HG02970 (cell line): ENCODE data around the gene FCER2.
"Not testable (repeated sequence)": the region's sequence is repeated elsewhere in the genome, so short reads cannot be mapped to it uniquely, and the experiment has no call there.

Experiments used
- ATAC-seq: cut with Tn5 transposase; IDR thresholded peaks from one replicate; pipeline ENCODE4 v1.9.1; 2021; ENCODE audit warnings: mild to moderate bottlenecking, moderate library complexity, moderate number of reproducible peaks; ENCODE audit not compliant: unreplicated experiment, low FRiP score

Gene FCER2, protein sequence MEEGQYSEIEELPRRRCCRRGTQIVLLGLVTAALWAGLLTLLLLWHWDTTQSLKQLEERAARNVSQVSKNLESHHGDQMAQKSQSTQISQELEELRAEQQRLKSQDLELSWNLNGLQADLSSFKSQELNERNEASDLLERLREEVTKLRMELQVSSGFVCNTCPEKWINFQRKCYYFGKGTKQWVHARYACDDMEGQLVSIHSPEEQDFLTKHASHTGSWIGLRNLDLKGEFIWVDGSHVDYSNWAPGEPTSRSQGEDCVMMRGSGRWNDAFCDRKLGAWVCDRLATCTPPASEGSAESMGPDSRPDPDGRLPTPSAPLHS

DNA sequence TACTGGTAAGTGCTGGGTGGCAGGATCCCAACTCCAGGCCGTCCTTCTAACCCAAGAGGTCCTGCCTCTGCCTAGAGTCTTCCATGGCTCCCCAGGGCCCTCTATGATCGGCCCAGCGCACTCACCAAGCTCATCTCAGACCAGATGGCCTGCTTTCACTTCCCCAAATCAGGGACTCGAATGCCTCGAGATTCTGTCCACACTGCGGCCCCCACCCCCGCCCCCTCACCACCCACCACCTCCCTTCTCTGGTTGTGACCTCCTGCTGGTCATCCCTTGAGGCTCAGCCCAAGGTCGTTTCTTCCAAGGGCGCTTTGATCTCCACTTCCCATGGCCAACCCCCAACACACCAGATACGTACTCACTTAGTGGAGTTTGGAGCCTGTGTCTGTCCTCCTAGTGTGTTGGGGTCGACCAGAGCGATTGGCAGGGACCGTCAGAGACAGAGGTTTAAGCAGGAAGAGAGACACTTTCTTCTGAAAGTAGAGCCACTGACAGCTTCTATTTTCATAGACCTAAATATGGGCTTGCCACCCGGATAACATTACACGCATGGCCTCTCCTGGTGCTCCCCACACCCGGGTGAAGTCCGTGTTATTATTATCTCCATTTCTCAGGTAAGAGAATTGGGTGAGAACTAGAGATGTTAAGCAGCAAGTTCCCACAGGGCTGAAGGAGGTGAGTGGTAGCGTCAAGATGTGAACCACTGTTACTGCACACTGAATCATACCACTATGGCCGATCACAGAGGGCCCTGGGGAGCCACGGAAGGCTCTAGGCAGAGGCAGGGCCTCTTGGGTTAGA, at the start of gene FCER2:
FCER2 (minus strand) TSS at position 478 of the 804 bp plus-strand sequence. CDS start 2,371 bp downstream, outside the sequence.
- peak; percentile 48 for ATAC-seq

DNA sequence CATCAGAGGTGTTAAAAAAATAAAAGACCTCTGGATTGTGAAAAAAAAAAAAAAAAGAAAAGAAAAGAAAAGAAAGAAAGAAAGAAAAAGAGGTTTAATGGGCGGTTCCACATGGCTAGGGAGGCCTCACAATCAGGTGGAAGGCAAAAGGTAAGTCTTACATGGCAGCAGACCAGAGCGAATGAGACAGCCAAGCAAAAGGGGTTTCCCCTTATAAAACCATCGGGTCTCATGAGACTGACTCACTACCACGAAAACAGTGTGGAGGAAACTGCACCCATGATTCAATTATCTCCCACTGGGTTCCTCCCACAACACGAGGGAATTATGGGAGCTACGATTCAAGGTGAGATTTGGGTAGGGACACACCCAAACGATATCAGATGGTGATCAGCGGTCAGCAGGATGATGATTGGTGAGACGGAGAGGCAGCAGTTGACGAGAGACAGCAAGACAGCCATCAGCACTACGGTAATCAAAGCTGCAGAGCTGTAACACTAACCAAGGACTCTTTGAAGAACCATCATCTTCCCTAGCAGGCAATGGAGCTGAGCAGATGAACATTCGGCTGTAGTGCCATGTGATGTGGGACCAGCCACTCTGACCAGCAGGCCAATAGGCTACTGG, 49.3 kb upstream of the FCER2 start:
- no peak for ATAC-seq

DNA sequence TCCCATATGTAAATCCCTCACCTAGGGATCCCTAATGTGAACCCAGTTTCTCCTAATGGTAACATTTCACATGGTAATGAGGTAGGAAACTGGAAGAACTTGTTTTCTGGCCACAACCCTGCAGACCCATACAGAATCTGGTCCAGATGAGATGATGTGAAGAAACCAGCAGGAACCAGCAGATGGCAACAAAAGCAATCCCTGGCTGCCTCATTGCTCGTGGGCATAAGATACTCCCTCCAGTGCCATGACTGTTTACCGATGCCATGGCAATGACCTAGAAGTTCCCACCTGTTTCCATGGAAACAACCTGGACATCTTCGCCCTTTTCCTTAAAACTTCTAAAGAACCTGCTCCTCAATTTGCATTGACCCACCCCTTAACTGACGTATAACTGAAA, 46.8 kb upstream of the FCER2 start:
- ATAC-seq: no peak

DNA sequence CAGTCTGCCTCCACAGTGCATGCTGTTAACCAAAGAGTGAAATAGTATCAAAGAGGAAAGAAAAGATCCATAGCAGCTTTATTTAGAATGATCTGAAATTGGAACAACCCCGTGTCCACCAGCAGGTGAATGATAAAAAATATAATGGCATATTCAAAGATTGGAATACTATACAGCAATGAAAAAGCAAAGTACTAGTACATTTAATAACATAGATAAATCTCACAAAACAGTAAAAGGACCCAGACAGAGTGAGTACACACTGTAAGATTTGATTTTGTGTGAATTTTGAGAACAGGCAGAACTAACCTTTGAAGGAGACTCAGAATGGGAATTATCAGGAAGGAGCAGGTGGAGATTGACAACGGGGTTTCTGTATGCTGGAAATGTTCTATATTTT, 46.2 kb upstream of the FCER2 start:
- ATAC-seq: no peak

DNA sequence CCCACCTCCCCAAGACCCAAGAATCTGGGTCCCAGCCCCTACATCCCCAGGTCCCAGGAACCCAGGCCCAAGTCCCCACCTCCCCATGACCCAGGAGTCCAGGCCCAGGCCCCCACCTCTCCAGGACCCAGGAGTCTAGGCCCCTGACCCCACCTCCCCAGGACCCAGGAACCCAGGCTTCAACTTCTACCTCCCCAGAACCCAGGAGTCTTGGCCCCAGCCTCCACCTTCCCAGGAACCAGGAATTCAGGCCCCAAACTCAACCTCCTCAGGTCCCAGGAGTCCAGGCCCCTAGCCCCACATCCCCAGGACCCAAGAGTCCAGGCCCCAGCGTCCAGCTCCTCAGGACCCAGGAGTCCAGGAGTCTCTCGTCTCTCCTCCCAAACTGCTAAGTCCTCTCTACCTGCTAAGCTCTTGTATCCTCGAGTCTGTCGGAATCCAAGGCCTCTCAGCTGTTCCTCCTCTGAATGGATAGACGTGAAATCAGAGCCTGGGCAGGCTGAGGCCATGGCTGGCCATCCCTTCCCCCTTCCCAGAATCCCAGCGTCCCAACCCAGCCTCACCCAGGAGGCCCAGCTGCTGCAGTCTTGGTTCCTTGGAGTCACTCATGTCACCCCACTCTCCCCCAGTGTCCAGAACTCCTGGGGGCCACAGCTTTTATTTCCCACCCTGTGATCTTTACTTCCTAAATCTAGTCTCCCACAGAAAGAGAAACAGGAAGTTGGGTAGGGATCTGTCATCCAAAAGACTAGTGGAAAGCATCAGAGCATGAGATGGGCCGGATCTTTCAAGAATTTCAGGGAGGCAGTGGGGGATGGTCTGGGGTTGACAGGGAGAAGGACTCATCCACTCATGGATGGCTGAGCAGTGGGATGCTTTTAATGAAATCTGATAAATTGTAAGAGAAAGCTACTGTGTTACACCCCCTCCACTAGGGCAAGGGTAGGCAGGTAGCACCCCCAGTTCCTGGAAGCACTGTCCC, 45.3 kb upstream of the FCER2 start, which contains the start of gene CD209:
CD209 (minus strand) TSS at position 632 of the 982 bp plus-strand sequence; CDS start at position 609, 23 bp downstream.
- no peak for ATAC-seq

DNA sequence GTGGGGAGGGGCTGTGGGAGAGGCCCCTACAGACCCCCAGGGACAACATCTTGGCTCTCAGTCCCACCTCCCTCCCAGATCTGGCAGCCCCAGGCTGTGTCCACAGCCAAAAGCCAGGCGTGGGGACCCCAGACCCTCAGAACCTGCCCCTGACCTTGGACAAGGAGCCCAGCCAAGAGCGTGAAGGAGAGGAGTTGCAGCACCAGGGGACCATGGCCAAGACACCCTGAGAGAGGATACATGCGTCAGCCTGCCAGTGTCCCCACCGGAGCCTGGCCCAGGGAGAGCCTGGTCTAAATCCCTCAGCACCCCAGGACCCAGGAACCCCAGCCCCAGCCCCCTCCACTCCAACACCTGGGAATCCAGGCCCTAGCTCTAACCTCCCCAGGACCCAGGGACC, 44.4 kb upstream of the FCER2 start:
- not testable (repeated sequence) for ATAC-seq

DNA sequence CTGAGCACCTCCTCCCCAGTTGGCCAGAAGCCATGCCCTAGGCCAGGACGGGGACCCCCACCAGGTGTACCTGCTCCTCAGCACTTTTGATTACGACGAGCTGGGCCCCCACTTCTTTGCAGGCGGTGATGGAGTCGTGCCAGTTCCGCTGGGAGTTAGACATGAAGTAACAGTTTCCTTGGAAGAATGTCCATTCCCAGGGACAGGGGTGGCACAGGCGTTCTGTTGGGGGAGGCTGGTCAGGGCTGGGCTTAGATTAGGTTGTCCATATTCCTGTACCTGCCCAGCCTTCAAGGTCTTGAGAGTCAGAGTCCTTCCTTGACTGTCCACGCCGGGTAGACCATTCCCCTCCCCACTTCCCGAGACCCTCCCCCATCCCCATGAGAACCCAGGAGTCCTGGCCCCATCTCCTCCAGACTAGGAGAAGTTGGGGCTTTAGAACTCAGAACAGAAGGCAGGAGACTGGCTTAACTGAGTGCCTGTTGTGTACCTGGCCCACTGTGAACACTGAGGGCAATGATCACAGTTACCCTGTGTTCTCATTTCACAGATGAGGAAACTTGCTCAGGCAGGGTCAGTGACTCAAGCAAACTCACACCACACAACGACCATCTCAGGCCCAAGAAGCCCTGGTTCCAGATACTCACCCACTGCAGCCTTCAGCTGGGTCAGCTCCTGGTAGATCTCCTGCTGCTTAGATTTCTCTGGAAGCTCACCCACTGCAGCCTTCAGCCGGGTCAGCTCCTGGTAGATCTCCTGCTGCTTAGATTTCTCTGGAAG, 43.1 kb upstream of the FCER2 start:
- no peak for ATAC-seq

DNA sequence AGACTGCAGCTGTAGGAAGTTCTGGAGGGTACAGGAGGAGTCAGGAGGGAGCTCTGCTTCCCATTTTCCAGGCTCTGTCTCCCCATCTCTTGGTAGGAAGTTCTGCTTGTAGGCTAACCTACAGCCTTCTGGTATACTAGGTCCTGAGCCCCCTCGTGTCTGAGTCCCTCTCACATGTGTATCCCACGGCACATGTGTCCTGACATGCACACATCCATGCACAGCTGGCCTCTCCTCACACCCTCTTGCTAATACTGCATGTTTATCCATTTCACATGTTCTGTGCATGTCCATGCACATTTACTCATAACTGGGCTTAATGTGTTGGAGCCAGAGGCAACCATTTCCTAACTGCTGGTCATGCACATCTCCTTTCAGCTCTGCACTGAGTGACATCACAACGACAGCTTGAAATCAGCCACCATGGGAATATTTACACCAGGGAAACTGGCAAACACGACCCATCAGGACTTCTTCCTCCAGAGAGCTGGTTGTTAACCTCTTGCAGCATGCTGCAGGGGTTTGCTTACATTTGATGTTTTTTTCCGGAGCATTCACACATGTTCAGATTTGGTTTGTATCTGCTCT, 42.4 kb upstream of the FCER2 start:
- ATAC-seq: no peak

DNA sequence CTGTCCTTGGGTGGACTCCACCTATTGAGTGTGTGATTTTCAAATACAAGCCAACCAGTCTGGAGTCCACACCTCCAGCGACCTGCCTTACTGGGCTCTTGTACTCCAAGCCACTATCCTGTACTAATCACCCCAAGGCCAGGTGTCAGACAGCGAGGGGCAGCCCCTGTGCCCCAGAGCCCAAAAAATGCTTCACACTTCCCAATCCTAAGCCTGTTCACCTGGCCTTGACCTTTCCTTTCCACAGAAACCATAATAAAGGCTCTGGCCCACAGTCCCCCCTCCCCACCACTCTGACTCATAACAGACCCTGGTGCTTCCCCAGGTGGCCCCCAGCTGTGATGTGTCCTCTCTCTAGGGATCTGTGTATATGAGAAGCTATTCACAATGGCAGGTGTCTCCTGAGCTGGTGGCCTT, 41.5 kb upstream of the FCER2 start:
- peak; percentile 57 for ATAC-seq

DNA sequence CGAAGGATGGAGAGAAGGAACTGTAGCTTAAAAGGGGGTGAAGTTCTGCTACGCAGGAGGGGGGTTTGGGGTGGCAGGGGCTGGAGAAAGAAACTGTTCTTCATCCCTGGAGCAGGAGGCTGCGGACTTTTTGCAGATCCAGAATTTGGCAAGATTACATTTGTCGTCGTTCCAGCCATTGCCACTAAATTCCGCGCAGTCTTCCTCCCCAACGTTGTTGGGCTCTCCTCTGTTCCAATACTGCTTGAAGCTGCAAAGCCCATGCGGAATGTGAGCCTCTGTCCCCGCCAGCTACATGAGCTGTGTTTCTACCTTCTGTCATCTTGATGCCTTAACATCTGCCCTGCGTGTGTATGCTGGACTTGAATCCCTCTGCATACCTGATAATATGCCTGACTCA, 41.1 kb upstream of the FCER2 start:
- no peak for ATAC-seq

DNA sequence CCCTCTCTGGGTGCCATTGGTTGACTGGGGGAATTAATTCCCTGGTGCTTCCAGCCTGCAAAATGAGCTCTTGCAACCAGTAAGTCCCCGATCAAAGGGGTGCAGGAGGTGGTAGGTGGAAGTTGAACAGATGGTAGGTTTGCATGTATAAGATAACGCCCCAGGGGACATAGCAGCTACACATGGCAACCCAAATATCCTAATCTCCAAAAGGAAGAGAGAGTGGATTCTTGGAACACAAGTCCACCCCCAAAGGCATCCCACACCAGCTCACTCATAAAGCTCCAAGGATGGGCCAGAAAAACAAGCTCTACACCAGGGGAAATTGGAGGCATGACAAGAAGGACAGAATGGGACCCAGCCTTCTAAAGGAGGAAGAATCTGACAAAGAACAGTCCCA, 40.6 kb upstream of the FCER2 start:
- no peak for ATAC-seq

DNA sequence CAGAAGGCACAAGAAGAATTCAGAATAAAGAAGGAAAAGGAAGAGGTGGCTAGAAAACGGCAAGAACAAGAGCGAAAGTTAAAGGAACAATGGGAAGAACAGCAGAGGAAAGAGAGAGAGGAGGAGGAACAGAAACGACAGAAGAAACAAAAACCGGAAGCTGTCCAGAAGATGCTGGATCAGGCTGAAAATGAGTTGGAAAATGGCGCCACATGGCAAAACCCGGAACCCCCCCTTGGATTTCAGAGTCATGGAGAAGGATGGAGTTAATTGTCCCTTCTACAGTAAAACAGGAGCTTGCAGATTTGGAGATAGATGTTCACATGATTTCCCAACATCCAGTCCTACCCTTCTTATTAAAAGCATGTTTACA, 38.7 kb upstream of the FCER2 start:
- ATAC-seq: no peak

DNA sequence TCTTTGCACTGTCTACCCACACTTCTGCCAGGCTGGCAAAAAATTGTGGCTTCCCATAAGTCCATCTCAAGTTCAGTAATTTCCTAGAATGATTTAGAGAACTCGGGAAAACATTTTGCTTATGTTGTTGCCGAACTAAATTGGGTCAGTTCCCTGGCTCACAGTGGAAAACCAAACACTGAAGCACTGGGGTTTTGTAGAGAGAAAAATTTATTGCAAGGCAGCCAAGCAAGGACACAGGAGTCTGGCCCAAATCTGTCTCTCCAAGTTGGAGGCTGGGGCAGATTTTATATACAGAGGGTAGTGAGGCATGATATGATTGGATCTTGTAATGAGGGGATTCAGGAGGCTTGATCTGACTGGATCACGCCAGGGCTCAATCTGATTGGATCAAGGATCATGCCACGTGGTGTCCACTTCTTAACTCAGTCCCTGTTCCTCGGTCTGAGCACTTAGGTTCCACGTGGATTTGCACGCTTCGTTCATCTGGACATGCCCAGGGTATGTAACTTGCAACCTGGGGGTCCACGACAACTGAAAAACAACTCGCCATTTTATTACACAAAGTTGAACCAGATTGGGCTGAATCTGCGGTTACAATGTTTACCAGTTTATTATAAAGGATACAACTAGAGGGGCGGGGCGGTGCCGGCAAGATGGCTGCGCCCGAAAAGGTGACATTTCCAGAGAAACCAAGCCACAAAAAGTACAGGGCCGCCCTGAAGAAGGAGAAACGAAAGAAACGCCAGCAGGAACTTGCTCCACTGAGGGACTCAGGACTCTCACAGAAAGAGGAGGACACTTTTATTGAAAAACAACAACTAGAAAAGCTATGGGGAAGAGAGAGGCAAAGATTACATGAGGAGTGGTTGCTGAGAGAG, 38.1 kb upstream of the FCER2 start:
- no peak for ATAC-seq

DNA sequence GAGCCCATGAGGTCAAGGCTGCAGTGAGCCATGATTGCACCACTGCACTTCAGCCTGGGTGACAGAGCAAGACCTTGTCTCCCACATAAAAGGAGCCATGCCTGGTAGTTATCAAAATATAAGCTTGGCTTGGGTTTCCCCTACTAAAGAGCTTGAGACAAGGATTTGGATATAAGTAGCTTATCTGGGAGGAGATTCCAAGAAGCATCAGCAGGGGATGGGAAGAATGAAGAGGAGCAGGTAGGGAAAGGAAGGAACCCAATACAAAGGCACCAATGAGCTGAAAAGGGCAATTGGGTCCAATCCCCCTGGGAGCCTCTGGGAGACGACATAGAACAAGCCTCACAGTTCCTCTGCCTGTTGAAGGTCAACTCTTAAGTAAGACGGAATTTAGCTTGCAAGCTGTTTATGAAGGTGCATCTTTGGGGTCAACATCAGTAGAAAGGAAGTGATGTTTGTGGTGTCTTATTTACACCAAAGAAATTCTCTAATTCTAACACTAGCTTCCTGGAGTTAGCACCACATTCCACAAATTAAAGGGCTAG, 37.4 kb upstream of the FCER2 start:
- no peak for ATAC-seq

DNA sequence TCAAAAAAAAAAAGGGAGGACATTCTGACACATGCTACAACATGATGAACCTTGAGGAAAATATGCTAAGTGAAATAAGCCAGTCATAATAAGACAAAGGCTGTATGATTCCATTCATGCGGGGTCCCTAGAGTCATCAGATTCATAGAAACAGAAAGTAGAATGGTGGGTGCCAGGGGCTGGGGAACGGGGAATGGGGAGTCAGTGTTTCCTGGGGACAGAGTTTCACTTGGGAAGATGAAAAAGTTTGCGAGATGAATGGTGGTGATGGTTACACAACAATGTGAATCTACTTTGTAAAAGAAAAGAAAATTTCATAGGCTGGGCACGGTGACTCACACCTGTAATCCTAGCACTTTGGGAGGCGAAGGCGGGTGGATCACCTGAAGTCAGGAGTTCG, 36.1 kb upstream of the FCER2 start:
- ATAC-seq: no peak

DNA sequence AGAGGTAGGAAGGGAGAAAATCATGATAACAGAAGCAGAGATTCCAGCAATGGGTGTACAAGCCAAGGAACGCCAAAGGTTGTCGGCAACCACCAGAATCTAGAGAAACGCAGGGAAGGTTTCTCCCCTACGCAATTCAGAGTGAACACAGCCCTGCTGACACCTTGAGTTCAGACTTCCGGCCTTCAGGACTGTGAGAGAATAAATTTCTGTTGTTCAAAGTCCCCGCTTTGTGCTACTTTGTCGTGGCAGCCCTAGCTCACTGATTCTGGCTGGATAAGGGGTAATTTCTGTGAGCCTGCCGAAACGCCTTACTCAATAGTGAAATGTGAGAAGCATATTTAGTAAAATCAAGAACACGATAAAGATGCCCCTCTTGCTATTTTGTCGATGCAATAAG, 35.3 kb upstream of the FCER2 start:
- ATAC-seq: no peak

DNA sequence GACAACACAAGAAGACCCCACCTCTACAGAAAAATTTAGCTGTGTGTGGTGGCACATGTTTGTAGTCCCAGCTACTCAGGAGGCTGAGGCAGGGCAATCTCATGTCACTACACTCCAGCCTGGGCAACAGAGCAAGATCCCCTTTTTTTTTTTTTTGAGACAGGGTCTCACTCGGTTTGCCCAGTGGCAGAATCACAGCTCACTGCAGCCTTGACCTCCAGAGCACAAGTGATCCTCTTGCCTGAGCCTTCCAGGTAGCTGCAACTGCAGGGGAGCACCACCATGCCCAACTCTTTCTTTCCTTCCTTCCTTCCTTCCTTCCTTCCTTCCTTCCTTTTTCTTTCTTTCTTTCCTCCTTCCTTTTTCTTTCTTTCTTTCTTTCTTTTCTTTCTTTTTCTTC, 34.2 kb upstream of the FCER2 start:
- no peak for ATAC-seq
